Parathyroid adenoma (tissue), 2 donors: ENCODE results near the gene ENG.
A peak's percentile ranks its signal among the peaks of the same experiment; 100 is the strongest.

Experiments used
- H2AFZ ChIP-seq: fragments of 300-600 bp; sonication (generic); one replicate; pipeline ENCODE4 v1.7.0; 2017; ENCODE audit warnings: antibody characterized with exemption, mild to moderate bottlenecking
- H3K27ac ChIP-seq: fragments of 300-600 bp; sonication (generic); one replicate; pipeline ENCODE4 v1.7.0; 2017
- H3K27me3 ChIP-seq: fragments of 300-600 bp; sonication (generic); one replicate; pipeline ENCODE4 v1.7.0; 2017; ENCODE audit warnings: low read length; ENCODE audit not compliant: control insufficient read depth, insufficient read depth
- H3K36me3 ChIP-seq: fragments of 300-600 bp; sonication (generic); one replicate; pipeline ENCODE4 v1.7.0; 2017; ENCODE audit warnings: low read length; ENCODE audit not compliant: control insufficient read depth, insufficient read depth
- H3K4me1 ChIP-seq: fragments of 300-600 bp; sonication (generic); one replicate; pipeline ENCODE4 v1.7.0; 2017; ENCODE audit warnings: control low read depth
- H3K4me2 ChIP-seq: fragments of 300-600 bp; sonication (generic); one replicate; pipeline ENCODE4 v1.7.0; 2017; ENCODE audit warnings: low read length
- H3K4me3 ChIP-seq: fragments of 300-600 bp; sonication (generic); one replicate; pipeline ENCODE4 v1.7.0; 2017; ENCODE audit warnings: low read depth, low read length
- H3K79me2 ChIP-seq: fragments of 300-600 bp; sonication (generic); one replicate; pipeline ENCODE4 v1.7.0; 2017; ENCODE audit warnings: control low read depth
- H3K9ac ChIP-seq: fragments of 300-600 bp; sonication (generic); one replicate; pipeline ENCODE4 v1.7.0; 2017; ENCODE audit warnings: mild to moderate bottlenecking
- H3K9me3 ChIP-seq: fragments of 300-600 bp; sonication (generic); one replicate; pipeline ENCODE4 v1.7.0; 2017; ENCODE audit warnings: low read length; ENCODE audit not compliant: control insufficient read depth
- CTCF ChIP-seq: fragments of 300-600 bp; sonication (generic); IDR thresholded peaks from one replicate; pipeline ENCODE4 v1.7.0; 2017; ENCODE audit warnings: antibody characterized with exemption, mild to moderate bottlenecking
- donor health status: primary hyperparathyroidism.

Gene ENG

DNA sequence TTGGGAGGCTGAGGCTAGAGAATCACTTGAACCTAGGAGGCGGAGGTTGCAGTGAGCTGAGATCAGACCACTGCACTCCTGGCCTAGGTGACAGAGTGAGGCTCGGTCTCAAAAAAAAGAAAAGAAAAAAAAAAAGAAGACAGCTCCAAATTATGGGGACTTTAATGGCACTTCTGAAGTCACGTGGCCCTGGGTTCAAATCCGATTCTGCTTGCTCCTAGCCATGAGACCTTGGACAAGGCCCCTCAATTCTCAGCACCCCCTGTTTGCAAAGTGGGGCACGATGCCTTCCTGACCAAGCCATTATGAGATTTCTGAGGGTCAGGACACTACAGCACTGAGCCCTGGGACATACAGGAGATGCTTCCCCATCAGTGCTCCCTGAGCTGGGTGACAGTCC is 1.1 kb upstream of the ENG start:
- Histone ChIP-seq H3K9me3 (no peaks in the 10 kb centered on the region), H3K27ac (no peak overlapping the region), H2AFZ (no peak overlapping the region), H3K4me1 (no peaks in the 10 kb centered on the region), H3K36me3 (no peaks in the 10 kb centered on the region), H3K27me3 (no peaks in the 10 kb centered on the region), H3K79me2 (no peaks in the 10 kb centered on the region), H3K9ac (no peak overlapping the region), H3K4me2 (no peak overlapping the region), H3K4me3 (no peak overlapping the region)
- TF ChIP-seq CTCF = no peak

DNA sequence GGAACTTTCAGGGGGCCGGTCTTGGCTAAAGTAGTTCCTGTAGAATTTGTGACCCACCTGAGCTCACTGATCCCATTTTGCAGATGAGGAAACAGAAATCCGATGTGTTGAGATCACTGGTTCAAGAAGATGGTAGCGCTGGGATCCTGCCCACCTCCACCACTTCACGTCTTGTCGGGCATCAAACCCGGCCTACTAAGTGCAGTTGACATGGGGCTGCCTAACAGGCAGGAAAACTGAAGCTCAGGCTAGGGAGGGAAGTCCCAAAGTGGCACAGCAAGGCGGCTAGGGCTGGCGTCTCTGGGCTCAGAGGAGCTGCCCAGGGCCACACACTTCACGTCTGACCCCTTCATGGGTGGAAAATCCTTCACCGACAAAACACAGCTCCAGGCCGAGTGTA is 502 bp upstream of the ENG start:
- Histone ChIP-seq H3K36me3 (no peaks in the 10 kb centered on the region), H3K27ac (peak overlapping the region; percentile 15), H3K9me3 (no peaks in the 10 kb centered on the region), H2AFZ (no peak overlapping the region), H3K4me3 (no peak overlapping the region), H3K4me1 (no peaks in the 10 kb centered on the region), H3K79me2 (no peaks in the 10 kb centered on the region), H3K9ac (no peak overlapping the region), H3K4me2 (no peak overlapping the region), H3K27me3 (no peaks in the 10 kb centered on the region)
- no peak for TF ChIP-seq CTCF

- Histone ChIP-seq H3K4me1 (no peaks in the 10 kb centered on the region), H3K27me3 (no peaks in the 10 kb centered on the region), H2AFZ (no peak overlapping the region), H3K9me3 (peaks cover 4% of the 10 kb centered on the region), H3K4me3 (peak overlapping the region; percentile 44), H3K79me2 (no peaks in the 10 kb centered on the region), H3K4me2 (no peak overlapping the region), H3K36me3 (no peaks in the 10 kb centered on the region), H3K27ac (peak overlapping the region; percentile 29), H3K9ac (no peak overlapping the region)
- TF ChIP-seq CTCF = no peak
These were observed 910 bp downstream of the ENG start for GRCh38 chr9:127853312-127854183.

- H3K4me3 ChIP-seq = peak overlapping the region; percentile 17
- no peaks in the 10 kb centered on the region for H3K4me1 ChIP-seq
- H3K79me2 ChIP-seq = no peaks in the 10 kb centered on the region
- no peaks in the 10 kb centered on the region for H3K27me3 ChIP-seq
- H3K4me2 ChIP-seq = peak overlapping the region; percentile 19
- H3K9ac ChIP-seq = no peak overlapping the region
- H2AFZ ChIP-seq = no peak overlapping the region
- peaks cover 4% of the 10 kb centered on the region for H3K9me3 ChIP-seq
- TF ChIP-seq CTCF = no peak
- no peaks in the 10 kb centered on the region for H3K36me3 ChIP-seq
- no peak overlapping the region for H3K27ac ChIP-seq
These were observed 1.6 kb downstream of the ENG start for GRCh38 chr9:127852829-127853228.

DNA sequence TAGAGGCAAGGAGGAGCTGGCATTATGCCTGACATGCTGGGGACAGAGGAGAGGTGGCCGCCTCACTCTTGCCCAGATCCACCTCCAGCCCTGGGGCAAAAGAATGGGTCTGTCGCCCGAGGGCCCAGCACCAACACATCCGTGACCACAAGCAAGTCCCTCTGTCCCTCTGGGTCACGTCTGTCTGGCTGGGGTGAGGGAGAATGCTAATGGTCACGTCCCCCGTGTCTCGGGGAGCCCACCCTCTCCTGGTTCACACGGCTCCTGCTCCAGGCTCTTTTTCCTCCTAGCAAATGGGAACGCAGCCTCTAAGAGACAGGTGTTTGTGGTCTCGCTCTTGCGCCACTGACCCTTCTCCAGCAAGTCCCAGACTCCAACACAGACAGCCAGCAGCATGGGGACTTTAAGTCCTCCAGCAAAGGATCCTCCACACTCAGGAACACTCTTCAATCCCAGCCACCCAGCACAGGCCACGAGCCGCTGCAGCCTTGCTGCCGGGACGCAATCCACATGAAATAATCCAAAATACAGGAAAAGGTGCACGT is 4.1 kb downstream of the ENG start:
- peaks cover 4% of the 10 kb centered on the region for H3K9me3 ChIP-seq
- H3K4me3 ChIP-seq = peak overlapping the region; percentile 11
- no peaks in the 10 kb centered on the region for H3K36me3 ChIP-seq
- H3K4me1 ChIP-seq = no peaks in the 10 kb centered on the region
- H3K27me3 ChIP-seq = no peaks in the 10 kb centered on the region
- no peak for TF ChIP-seq CTCF
- no peaks in the 10 kb centered on the region for H3K79me2 ChIP-seq
- H3K27ac ChIP-seq = no peak overlapping the region
- no peak overlapping the region for H3K4me2 ChIP-seq
- no peak overlapping the region for H3K9ac ChIP-seq
- no peak overlapping the region for H2AFZ ChIP-seq
